Measurements from ENCODE around the gene LYL1.
A peak's percentile ranks its signal among the peaks of the same experiment; 100 is the strongest.

DNA sequence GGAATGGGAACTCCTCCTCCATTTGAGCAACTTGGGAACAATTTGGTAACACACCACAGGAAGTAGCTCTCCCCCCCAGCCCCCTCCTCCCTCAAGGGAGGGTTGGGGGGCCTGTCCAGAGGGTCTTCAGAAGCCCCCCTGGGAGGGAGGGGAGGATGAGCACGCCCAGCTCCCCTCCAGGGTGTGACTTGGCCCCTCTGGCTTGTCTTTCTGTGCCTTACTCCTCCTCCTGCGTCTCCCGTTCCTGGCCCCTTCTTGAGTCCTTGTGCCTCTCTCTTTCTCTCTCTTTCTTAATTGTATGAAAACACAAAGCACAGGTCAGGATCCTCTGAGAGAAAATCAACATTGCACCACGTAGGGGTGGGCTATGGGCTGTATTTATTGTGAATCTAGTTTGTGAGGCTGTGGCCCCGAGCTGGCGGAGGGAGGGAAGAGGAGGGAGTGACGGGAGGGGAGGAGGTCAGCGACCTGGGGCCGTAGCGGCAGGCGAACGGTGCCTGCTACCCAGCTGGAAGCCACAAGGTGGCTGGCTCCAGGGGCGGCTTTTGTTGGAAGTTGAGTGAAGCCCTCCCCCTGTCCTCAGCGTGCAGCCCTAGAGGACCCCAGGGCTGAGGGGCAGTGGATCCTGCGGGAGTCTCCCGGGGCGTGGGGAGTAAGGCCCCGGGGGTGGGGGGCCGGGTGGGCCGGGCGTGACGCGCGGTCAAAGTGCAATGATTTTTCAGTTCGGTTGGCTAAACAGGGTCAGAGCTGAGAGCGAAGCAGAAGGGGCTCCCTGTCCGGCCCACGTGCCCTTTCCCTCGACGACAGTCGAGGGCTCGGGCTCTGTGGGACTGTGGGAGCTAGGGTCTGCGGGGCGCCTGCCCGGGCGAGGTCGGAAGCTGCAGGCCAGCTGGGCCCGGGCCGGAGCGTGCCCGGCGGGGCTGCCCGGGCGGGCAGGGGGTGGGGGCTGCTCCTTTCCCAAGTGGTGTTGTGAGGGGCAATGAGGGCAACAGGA, 6.4 kb downstream of the LYL1 start:
- TF ChIP-seq CTCF (IDR thresholded peaks at IDR 0.05; ENCODE audit: low read depth, low read length, poor library complexity, severe bottlenecking) (peak; percentile 25), EZH2phosphoT487 (IDR thresholded peaks at IDR 0.05; ENCODE audit: borderline replicate concordance, low read length) (no peak)

Data from DOHH2 (cell line).